HTERT RPE-1 (cell line): ENCODE data around the gene TNNC2.

Experiments
- in situ Hi-C: fragments of 300-500 bp; cut with MboI; formaldehyde crosslinking; loops from 4 replicates; pipeline ENCODE4 v1.14.3; 2020; ENCODE audit warnings: low sequenced_read_pairs

The TNNC2 gene

DNA sequence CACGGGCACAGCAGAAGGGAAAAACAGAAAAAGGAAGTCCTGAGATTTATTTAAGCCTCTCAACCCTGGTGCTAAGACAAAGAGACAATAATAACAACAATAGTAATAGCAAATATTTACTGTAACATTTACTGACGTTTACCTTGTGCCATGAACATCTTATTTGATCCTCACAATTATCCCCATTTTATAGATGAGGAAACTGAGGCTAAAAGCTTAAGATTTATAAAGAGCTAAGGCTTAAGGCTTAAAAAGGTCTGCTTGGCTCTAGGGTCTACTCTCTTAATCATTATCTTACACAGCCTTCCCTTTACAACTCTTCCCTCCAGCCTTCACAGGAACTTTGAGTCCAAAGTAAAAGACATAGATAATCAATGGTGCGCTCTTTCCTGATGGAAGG is 38.8 kb downstream of the TNNC2 start:
- in situ Hi-C loops, result no loop called here

DNA sequence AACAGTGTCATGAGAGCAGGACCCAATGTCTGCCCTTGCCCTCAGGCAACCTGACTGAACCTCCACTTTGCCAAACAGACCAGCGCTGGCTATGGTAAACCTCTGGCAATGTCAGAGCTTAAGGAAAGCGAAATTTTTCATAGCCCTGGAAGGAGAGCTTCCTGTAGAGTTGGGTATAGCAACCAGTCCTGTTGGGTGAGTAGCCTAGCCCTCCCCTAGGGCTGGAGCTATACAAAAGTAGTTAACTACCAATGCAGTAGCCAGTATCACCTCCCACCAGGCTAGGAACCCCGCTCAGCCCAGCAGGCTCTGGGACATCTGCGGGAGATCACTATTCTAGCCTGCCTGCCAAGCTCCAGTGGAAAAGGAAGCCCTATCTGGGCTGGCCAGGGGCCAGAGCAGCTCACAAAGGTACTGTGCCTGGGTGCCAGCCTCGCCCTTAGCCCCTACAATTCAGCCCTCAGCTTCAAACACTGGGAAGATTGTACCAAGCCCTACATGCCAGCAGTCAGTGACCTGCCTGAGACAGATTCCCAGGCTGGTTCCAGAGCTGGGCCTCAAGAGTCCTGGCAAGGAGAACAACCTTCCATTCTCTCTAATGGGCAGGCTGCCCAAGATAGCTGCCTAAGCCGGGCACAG is 43.3 kb downstream of the TNNC2 start:
- in situ Hi-C loops, result no loop called here

GRCh38 chr20:45782890-45783289 is 44.2 kb downstream of the TNNC2 start:
- in situ Hi-C loops, result no loop called here

DNA sequence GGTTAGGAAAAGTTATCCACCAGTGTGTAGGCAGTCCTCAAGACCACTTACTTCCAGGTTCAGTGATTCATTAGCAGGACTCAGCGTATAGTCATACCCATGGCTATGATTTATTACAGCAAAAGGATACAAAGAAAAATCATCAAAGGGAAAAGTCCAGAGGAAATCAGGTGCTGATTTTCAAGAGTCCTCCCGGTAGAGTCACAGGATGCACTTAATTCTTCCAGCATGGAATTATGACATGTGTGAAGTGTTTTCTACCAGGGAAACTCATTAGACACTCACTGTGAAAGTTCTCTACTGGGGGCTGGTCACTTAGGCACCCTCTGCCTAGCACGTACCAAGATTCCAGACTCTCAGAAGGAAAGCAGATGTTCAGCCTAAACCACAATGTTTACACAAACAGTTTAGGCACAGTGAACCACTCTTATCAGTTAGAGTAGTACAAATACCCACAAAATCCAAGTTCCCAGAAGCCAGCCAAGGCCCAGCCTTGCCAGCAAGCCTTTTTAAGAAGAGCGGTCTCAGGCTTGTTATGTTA is 45.7 kb downstream of the TNNC2 start:
- in situ Hi-C loops, result no loop called here

- in situ Hi-C loops, result no loop called here
Measured at GRCh38 chr20:45780159-45780558, 47.0 kb downstream of the TNNC2 start.

DNA sequence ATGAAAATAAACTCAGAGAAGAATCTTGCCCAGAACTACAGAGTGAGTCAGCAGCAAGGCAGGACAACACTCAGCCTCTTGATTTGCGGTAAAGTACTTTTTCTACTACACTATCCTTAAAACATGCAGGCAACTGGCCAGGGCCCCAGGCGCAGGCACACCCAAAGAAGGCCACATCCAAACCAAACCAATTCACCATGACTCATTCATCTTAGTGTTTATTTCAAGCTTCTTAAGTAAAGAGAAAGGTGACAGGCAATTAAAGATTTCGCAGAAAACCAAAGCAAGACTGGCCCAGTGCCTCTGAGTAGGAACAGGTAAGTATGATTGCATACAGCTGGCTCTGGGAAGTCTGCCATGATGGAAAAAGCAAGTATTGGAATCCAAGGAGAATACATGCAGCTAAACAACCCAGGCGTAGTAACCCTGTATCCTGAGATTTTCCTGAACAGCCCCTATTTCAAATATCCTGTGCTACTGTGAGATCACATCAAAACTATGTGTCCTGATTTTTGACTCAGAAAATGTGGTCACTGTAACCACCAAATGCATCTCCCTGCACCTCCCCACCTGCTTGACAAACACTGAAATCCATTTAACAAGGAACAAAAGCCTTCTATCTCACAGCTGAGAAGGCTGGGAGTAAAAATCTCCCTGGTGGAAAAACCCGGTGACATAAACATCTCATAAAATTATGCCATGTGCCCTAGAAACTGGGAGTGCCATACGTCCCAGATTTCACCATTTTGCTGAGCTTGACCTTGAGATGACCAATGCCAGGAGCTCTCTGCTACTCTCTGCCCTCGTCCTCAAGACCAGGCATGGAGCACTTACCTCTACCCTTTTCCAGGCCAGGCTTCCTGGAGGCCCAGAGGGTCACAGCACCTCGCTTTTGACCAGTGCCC is 47.8 kb downstream of the TNNC2 start:
- in situ Hi-C loops, result no loop called here

DNA sequence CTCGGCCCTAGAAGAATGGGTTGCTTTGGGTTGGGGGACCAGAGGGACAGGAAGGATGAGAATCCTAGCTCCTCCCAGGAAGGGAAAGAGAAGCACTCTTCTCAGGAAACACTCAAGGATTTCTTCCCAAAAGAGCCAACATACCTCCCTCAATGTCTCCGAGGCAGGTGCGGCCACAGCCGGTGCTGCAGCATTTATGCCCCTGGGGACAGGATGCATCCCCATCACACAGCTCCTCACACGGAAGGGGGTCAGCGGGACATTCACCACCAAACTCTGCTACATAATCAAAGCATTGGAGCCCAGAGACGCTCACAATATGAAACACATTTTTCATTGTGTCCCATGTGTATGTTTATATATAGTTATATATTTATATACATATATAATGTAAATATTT is 50.2 kb downstream of the TNNC2 start:
- in situ Hi-C loops, result no loop called here

DNA sequence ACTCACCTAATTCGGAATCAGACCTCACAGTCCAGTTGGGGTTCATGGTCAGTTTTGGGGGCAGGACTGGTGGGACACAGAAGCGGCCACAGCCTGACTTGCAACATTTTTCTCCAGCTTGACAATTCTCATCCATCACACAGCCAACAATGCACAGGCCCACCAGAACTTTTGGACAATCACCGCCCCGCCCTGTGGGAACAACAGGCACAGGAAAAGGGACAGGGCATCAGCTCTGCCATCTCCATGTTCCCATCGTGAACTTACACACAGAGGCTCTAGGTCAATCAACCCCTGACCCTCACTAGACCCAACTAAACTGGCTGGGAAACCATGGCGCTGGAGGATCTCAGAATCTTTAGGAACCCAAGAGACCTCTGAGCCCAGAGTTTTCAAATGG is 51.7 kb downstream of the TNNC2 start:
- in situ Hi-C loops, result no loop called here

DNA sequence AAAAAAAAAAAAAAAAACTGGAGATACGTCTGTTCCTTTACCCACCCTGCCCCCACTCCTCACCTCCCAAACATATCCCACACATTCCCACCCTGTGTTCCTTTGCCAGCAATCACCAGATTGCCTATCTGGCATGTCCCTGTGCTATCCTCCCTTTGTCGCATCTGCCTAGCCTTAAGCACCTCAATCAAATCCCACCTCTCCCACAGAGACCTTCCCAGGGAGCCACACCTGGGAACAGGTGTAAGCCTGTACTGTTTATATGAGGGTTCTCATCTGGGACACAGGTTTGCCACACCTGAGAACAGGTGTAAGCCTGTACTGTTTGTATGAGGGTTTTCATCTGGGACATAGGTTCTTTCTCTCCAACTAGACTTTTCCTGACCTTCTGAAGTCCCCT is 52.2 kb downstream of the TNNC2 start:
- in situ Hi-C loops, result no loop called here
